Kidney epithelial cell (primary cell): Measurements from ENCODE around the gene STXBP1. TPM values are rescaled to one million over a fixed set of nuclear protein-coding genes. Genes with fewer than 3 reads are reported as not detected.

ENCODE experiments used
- DNase-seq: peaks from one replicate; pipeline ENCODE4 v3.0.0-alpha.2; 2010; ENCODE audit warnings: low read depth
- H3K27me3 ChIP-seq: 2 replicates; pipeline ENCODE4 v1.6.0; 2011; ENCODE audit warnings: low read length; ENCODE audit not compliant: control insufficient read depth, insufficient read depth
- H3K36me3 ChIP-seq: 2 replicates; pipeline ENCODE4 v1.5.1; 2011; ENCODE audit warnings: low read length; ENCODE audit not compliant: control insufficient read depth, insufficient read depth
- H3K4me3 ChIP-seq: 2 replicates; pipeline ENCODE4 v1.5.1; 2011; ENCODE audit warnings: low read depth, mild to moderate bottlenecking, control low read depth, low read length
- CTCF ChIP-seq: IDR thresholded peaks from 2 replicates; pipeline ENCODE4 v1.5.1; 2011; ENCODE audit warnings: mild to moderate bottlenecking, moderate library complexity, low read length, control low read depth, inconsistent platforms; ENCODE audit not compliant: insufficient read depth, poor library complexity, severe bottlenecking
- total RNA-seq: library from RNA; depleted of rRNA; stranded (reverse); fragments of >200 nt; gene quantifications from 2 replicates; pipeline ENCODE4 v1.2.3, GENCODE V29; 2015

STXBP1 gene
- total RNA-seq, 1 donor from 2014 or later = 27.5 TPM

GRCh38 chr9:127707766-127708165 is 95.7 kb downstream of the STXBP1 start:
- Histone ChIP-seq H3K4me3 (no peak overlapping the region), H3K27me3 (no peaks in the 10 kb centered on the region), H3K36me3 (no peaks in the 10 kb centered on the region)
- no peak for DNase-seq
- TF ChIP-seq CTCF = no peak

- DNase-seq = no peak
- Histone ChIP-seq H3K4me3 (no peak overlapping the region), H3K36me3 (no peaks in the 10 kb centered on the region), H3K27me3 (no peaks in the 10 kb centered on the region)
- no peak for TF ChIP-seq CTCF
Measured at GRCh38 chr9:127708952-127709587, 97.0 kb downstream of the STXBP1 start.

GRCh38 chr9:127710204-127710783 is 98.2 kb downstream of the STXBP1 start:
- Histone ChIP-seq H3K4me3 (no peak overlapping the region), H3K27me3 (no peaks in the 10 kb centered on the region), H3K36me3 (no peaks in the 10 kb centered on the region)
- no peak for DNase-seq
- no peak for TF ChIP-seq CTCF

GRCh38 chr9:127711226-127711701 is 99.2 kb downstream of the STXBP1 start:
- no peaks in the 10 kb centered on the region for H3K36me3 ChIP-seq
- TF ChIP-seq CTCF = no peak
- H3K27me3 ChIP-seq = no peaks in the 10 kb centered on the region
- no peak for DNase-seq
- no peak overlapping the region for H3K4me3 ChIP-seq

- Histone ChIP-seq H3K36me3 (no peaks in the 10 kb centered on the region), H3K27me3 (no peaks in the 10 kb centered on the region), H3K4me3 (no peak overlapping the region)
- TF ChIP-seq CTCF = no peak
- DNase-seq = no peak
Measured at GRCh38 chr9:127711831-127712274, 99.8 kb downstream of the STXBP1 start.
